HFFc6 (cell line): Measurements from ENCODE around the gene CASR. TPM values are rescaled to one million over a fixed set of nuclear protein-coding genes. Genes with fewer than 3 reads are reported as not detected.
"Not testable (repeated sequence)": the region's sequence is repeated elsewhere in the genome, so short reads cannot be mapped to it uniquely, and the experiment has no call there.

Experiments used
- DNase-seq: peaks from one replicate; pipeline ENCODE4 v3.0.0-alpha.2; 2018
- H3K27ac Mint-ChIP-seq: 2 replicates; pipeline ENCODE4 v1.8.0; 2020; ENCODE audit warnings: mild to moderate bottlenecking, mixed read lengths
- H3K27me3 Mint-ChIP-seq: 2 replicates; pipeline ENCODE4 v1.8.0; 2021; ENCODE audit warnings: mild to moderate bottlenecking, moderate library complexity, mixed read lengths; ENCODE audit not compliant: insufficient read depth
- H3K36me3 Mint-ChIP-seq: 2 replicates; pipeline ENCODE4 v1.8.0; 2021; ENCODE audit warnings: low read depth, mixed read lengths
- H3K4me1 Mint-ChIP-seq: 2 replicates; pipeline ENCODE4 v1.8.0; 2020; ENCODE audit warnings: low read depth, mixed read lengths
- H3K4me3 Mint-ChIP-seq: 2 replicates; pipeline ENCODE4 v1.8.0; 2020; ENCODE audit warnings: mild to moderate bottlenecking, moderate library complexity, mixed read lengths
- H3K9me3 Mint-ChIP-seq: 2 replicates; pipeline ENCODE4 v1.8.0; 2020; ENCODE audit warnings: mild to moderate bottlenecking, mixed read lengths
- long read RNA-seq: library from polyadenylated mRNA; unstranded; transcript quantifications from one replicate; pipeline ENCODE4 v2.0.0, GENCODE V29; 2019
- total RNA-seq, 6 experiments: library from RNA; stranded (reverse); fragmentation: NEBNext Ultra II Directional; extraction: Animal tissue kit (Norgen Biotek cat#: 25700); gene quantifications; 2 replicates in 1 of 6; 3 replicates in 5 of 6; pipeline ENCODE4 v1.2.3, GENCODE V29; 2021
- TF ChIP-seq, protein P1 (sequence below): fragments of 200-600 bp; sonication (generic); IDR thresholded peaks from 2 replicates; pipeline ENCODE4 v1.5.0; 2021; ENCODE audit warnings: antibody characterized with exemption, mild to moderate bottlenecking

The CASR gene, protein sequence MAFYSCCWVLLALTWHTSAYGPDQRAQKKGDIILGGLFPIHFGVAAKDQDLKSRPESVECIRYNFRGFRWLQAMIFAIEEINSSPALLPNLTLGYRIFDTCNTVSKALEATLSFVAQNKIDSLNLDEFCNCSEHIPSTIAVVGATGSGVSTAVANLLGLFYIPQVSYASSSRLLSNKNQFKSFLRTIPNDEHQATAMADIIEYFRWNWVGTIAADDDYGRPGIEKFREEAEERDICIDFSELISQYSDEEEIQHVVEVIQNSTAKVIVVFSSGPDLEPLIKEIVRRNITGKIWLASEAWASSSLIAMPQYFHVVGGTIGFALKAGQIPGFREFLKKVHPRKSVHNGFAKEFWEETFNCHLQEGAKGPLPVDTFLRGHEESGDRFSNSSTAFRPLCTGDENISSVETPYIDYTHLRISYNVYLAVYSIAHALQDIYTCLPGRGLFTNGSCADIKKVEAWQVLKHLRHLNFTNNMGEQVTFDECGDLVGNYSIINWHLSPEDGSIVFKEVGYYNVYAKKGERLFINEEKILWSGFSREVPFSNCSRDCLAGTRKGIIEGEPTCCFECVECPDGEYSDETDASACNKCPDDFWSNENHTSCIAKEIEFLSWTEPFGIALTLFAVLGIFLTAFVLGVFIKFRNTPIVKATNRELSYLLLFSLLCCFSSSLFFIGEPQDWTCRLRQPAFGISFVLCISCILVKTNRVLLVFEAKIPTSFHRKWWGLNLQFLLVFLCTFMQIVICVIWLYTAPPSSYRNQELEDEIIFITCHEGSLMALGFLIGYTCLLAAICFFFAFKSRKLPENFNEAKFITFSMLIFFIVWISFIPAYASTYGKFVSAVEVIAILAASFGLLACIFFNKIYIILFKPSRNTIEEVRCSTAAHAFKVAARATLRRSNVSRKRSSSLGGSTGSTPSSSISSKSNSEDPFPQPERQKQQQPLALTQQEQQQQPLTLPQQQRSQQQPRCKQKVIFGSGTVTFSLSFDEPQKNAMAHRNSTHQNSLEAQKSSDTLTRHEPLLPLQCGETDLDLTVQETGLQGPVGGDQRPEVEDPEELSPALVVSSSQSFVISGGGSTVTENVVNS
- under 1 TPM in 1 of 6 experiments, not detected in 5; 0.03 TPM for total RNA-seq
- long read RNA-seq, result 0 reads

DNA sequence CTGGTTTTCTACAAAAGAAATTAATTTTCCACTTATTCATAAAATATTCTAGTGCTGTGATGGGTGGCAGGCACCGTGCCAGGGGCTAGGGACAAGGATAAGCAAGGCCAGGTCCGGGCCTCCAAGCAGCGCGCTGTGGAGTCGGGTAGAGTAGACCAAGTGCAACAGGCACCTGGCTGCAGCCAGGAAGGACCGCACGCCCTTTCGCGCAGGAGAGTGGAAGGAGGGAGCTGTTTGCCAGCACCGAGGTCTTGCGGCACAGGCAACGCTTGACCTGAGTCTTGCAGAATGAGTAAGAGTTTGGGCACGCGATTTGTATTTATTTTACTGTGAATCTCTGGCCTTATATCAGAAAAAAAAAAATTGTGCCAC lies at the start of gene CASR:
CASR (plus strand) TSS at position 148 of the 372 bp plus-strand sequence. CDS start 70,522 bp downstream, outside the sequence.
- TF ChIP-seq, protein P1, sequence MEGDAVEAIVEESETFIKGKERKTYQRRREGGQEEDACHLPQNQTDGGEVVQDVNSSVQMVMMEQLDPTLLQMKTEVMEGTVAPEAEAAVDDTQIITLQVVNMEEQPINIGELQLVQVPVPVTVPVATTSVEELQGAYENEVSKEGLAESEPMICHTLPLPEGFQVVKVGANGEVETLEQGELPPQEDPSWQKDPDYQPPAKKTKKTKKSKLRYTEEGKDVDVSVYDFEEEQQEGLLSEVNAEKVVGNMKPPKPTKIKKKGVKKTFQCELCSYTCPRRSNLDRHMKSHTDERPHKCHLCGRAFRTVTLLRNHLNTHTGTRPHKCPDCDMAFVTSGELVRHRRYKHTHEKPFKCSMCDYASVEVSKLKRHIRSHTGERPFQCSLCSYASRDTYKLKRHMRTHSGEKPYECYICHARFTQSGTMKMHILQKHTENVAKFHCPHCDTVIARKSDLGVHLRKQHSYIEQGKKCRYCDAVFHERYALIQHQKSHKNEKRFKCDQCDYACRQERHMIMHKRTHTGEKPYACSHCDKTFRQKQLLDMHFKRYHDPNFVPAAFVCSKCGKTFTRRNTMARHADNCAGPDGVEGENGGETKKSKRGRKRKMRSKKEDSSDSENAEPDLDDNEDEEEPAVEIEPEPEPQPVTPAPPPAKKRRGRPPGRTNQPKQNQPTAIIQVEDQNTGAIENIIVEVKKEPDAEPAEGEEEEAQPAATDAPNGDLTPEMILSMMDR, result no peak
- Mint-ChIP-seq H3K36me3 (no peaks in the 10 kb centered on the region), H3K4me1 (no peaks in the 10 kb centered on the region), H3K9me3 (no peaks in the 10 kb centered on the region), H3K27ac (no peak within 1 kb of the TSS), H3K27me3 (peaks cover 19% of the 10 kb centered on the region), H3K4me3 (no peak within 1 kb of the TSS)
- no peak for DNase-seq

DNA sequence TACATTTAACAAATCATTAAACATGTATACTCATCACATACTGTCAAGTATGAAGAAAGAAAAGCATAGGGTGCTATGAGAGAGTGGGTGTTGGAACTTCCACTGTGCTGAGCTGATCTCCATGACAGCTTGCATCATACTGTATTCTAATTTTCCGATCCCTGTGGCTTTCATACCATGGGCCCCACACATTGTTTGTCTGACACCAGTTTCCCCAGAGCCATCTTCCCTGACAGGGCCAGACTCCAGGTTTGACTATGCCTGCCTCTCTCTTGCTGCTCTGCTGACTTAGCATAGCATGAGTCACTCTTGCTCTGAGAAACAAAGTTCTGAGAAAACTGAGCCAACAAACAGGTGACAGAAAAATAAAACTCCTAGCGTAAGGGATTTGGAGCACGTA lies 37.0 kb upstream of the CASR start:
- H3K4me1 Mint-ChIP-seq, result peaks cover 41% of the 10 kb centered on the region
- H3K9me3 Mint-ChIP-seq, result peaks cover 16% of the 10 kb centered on the region
- TF ChIP-seq, protein P1, result no peak
- H3K4me3 Mint-ChIP-seq, result no peak overlapping the region
- H3K27me3 Mint-ChIP-seq, result no peaks in the 10 kb centered on the region; the same call in 1 of the 2 replicates
- no peak overlapping the region for H3K27ac Mint-ChIP-seq
- DNase-seq, result peak; percentile 15
- no peaks in the 10 kb centered on the region for H3K36me3 Mint-ChIP-seq

DNA sequence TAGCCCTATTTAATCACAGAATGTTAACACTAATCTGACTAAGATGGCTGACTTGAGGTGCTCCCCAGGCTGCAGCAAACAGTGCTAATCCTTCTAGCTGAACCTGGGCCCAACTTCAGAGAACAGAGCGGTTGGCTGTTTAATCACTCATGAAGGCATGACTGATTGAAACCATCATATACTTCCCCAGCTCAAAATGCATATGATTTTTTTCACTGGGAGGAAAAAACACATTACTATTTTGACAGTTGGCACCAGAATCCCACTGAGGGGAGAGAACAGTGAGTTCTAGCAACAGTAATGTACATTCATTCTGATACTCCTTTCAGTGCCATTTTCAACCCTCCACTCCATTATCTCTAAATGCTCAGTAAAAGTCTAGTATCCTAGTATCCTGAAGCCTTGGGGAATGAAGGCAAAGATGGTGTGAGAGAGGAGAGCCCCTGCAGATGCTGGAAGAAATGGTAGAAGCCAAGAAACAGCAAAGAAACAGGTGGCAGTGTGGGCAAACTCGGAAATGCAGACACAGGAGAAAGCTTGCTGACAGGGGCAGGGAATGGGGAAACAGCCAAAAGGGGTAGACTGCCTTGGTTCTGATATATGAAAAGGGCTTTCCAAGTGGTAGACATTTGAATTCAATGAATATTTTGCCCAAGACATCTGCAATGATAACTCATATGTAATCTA lies 34.4 kb upstream of the CASR start:
- H3K9me3 Mint-ChIP-seq, result peaks cover 23% of the 10 kb centered on the region
- peaks cover 45% of the 10 kb centered on the region for H3K4me1 Mint-ChIP-seq
- no peak overlapping the region for H3K4me3 Mint-ChIP-seq
- TF ChIP-seq, protein P1, result no peak
- DNase-seq, result no peak
- H3K27ac Mint-ChIP-seq, result no peak overlapping the region
- peaks cover 3% of the 10 kb centered on the region; the same call in 1 of the 2 replicates for H3K27me3 Mint-ChIP-seq
- H3K36me3 Mint-ChIP-seq, result peaks cover 14% of the 10 kb centered on the region

DNA sequence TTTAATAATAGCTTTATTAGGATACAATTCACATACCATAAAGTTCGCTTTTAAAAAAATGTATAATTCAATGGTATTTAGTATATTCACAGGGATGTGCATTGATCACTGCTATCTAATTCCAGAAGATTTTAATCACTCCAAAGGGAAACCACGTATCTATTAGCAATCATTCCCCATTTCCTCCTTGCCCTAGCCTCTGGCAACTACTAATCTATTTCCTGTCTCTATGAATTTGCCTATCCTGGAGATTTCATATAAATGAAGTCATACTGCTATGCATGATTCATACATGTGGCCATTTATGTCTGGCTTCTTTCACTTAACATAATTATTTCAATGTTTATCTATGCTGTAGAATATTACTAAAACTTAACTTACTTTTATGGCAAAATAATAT lies 32.0 kb upstream of the CASR start:
- Mint-ChIP-seq H3K36me3 (peaks cover 31% of the 10 kb centered on the region), H3K27ac (no peak overlapping the region), H3K9me3 (peaks cover 47% of the 10 kb centered on the region), H3K4me3 (no peak overlapping the region), H3K4me1 (peaks cover 42% of the 10 kb centered on the region), H3K27me3 (peaks cover 3% of the 10 kb centered on the region; the same call in 1 of the 2 replicates)
- DNase-seq, result peak; percentile 37
- TF ChIP-seq, protein P1, result no peak

DNA sequence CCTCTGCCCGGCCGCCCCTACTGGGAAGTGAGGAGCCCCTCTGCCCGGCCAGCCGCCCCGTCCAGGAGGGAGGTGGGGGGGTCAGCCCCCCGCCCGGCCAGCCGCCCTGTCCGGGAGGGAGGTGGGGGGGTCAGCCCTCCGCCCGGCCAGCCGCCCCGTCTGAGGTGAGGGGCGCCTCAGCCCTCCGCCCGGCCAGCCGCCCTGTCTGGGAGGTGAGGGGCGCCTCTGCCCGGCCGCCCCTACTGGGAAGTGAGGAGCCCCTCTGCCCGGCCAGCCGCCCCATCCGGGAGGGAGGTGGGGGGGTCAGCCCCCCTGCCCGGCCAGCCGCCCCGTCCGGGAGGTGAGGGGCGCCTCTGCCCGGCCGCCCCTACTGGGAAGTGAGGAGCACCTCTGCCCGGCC lies 18.5 kb upstream of the CASR start:
- H3K9me3 Mint-ChIP-seq, result peaks cover 15% of the 10 kb centered on the region
- not testable (repeated sequence) for H3K27ac Mint-ChIP-seq, H3K4me3 Mint-ChIP-seq, DNase-seq, H3K4me1 Mint-ChIP-seq, H3K27me3 Mint-ChIP-seq, H3K36me3 Mint-ChIP-seq
